NT2/D1 (cell line): ENCODE measurements around the gene CCNT2.

Experiments used
- SUZ12 ChIP-seq: IDR thresholded peaks from 2 replicates; pipeline ENCODE4 v1.6.1; 2011; ENCODE audit not compliant: insufficient read length, insufficient read depth; ENCODE audit errors: extremely low read depth
- YY1 ChIP-seq: IDR thresholded peaks from 2 replicates; pipeline ENCODE4 v1.6.1; 2011; ENCODE audit not compliant: insufficient read length, insufficient read depth
- ZNF274 ChIP-seq: IDR thresholded peaks from 2 replicates; pipeline ENCODE4 v1.6.1; 2011; ENCODE audit warnings: mild to moderate bottlenecking, low read depth, low read length

DNA sequence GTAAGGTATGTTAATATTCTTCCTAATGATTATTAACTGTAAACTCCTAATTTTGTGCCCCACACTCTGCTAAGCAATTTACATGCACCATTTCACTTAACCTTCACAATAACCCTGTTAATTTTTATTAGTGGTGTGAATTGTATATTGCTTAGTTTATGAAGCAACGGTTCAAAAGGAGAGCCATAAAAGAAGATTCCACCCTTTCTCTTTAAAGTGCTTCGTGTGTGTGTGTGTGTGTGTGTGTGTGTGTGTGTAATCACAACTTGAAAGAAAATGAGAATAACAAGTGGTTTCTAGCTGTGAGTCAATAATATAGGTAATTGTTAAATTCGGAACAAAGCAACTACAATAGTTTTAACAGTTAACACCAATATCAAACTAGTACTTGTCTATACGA lies 60.6 kb downstream of the CCNT2 start:
- TF ChIP-seq YY1, result no peak
- TF ChIP-seq SUZ12, result no peak
- TF ChIP-seq ZNF274, result no peak
